Fibroblast of lung (primary cell): Measurements from ENCODE around the gene KLHL20.

Experiments used
- EZH2 ChIP-seq: IDR thresholded peaks from 2 replicates; pipeline ENCODE4 v1.5.1; 2012; ENCODE audit warnings: low read length, control low read depth, mild to moderate bottlenecking; ENCODE audit errors: missing control alignments
- TF ChIP-seq, protein P1 (sequence below), 2 donors: IDR thresholded peaks in 1 of 2; conservative IDR thresholded peaks in 1 of 2; 1 replicate in 1 of 2; 2 replicates in 1 of 2; pipeline ENCODE4 v1.5.1; 2011 to 2012; ENCODE audit warnings: low read length in 2 of 2, control low read depth in 1 of 2, inconsistent platforms in 1 of 2, low read depth in 1 of 2, mild to moderate bottlenecking in 1 of 2

- TF ChIP-seq, protein P1, sequence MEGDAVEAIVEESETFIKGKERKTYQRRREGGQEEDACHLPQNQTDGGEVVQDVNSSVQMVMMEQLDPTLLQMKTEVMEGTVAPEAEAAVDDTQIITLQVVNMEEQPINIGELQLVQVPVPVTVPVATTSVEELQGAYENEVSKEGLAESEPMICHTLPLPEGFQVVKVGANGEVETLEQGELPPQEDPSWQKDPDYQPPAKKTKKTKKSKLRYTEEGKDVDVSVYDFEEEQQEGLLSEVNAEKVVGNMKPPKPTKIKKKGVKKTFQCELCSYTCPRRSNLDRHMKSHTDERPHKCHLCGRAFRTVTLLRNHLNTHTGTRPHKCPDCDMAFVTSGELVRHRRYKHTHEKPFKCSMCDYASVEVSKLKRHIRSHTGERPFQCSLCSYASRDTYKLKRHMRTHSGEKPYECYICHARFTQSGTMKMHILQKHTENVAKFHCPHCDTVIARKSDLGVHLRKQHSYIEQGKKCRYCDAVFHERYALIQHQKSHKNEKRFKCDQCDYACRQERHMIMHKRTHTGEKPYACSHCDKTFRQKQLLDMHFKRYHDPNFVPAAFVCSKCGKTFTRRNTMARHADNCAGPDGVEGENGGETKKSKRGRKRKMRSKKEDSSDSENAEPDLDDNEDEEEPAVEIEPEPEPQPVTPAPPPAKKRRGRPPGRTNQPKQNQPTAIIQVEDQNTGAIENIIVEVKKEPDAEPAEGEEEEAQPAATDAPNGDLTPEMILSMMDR (conservative IDR thresholded peaks at IDR 0.05 in 1 of 2, IDR thresholded peaks at IDR 0.05 in 1 of 2; ENCODE audit: low read depth in 1 of 2, low read length in 2 of 2): no peak
- no peak for TF ChIP-seq EZH2
Observed at GRCh38 chr1:173832748-173833147, 118.0 kb downstream of the KLHL20 start.
